Fibroblast of skin of left quadriceps (primary cell): Measurements from ENCODE around the gene DGUOK.
"Not testable (repeated sequence)": the region's sequence is repeated elsewhere in the genome, so short reads cannot be mapped to it uniquely, and the experiment has no call there.

Source experiments
- DNase-seq, 2 experiments: peaks; one replicate each; pipeline ENCODE4 v3.0.0-alpha.2; 2013; ENCODE audit warnings: low read depth in 2 of 2

Gene DGUOK

DNA sequence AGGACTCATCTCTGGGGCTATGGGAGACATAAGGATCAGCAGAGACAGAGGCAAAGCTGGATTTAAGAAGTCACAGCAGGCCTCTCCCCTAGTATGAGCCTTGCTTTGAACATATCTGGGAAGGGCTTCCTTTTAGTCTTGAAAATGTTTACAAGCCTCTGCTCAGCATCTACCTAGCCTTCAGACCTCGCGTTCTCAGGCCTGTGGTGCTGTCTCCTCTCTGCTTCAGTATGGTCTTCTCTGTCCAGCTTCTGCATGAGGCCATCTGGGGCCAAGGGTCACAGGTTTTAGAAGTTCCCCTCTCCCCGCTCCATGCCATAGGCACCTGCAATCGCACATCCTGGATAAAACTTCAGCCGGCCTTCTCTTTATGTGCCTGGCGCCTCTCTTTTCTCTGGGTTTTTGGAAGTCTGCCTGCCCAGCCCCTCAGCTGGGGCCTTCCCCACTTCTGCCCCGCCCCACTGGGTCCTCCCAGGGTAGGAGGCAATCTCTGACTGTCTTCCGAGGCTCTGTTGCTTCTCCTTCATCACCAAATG, 26.8 kb upstream of the DGUOK start:
- DNase-seq = no peak

DNA sequence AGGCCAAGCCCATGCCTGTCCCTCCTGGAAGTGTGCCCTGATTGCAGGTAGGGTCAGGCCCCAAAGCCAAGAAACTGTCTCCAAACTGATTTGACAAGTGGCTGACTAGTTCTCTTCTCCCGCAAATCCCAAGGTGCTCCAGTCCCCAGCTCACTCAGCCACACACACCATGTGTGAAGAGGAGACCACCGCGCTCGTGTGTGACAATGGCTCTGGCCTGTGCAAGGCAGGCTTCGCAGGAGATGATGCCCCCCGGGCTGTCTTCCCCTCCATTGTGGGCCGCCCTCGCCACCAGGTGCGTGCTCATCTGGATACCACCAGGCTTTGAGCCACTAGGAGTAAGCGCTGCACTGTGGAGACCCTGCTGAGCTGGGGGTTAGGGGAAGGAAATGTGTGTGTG, 25.5 kb upstream of the DGUOK start:
- DNase-seq = no peak

DNA sequence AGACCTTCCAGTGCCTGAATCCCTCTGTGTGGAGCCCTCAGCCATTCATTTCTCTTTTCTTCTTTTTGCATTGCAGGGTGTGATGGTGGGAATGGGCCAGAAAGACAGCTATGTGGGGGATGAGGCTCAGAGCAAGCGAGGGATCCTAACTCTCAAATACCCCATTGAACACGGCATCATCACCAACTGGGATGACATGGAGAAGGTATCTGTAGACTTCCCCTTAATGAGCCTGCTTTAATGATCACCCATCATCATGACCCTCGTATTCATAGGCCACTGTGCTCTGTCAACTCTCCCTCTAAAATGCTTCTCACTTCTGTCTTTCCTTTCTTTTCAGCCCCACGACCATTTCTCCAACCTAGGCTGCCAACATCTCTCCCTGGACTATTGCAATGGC, 24.4 kb upstream of the DGUOK start:
- DNase-seq = no peak

- no peak for DNase-seq
Measured at GRCh38 chr2:73903313-73903712, 23.4 kb upstream of the DGUOK start.

DNA sequence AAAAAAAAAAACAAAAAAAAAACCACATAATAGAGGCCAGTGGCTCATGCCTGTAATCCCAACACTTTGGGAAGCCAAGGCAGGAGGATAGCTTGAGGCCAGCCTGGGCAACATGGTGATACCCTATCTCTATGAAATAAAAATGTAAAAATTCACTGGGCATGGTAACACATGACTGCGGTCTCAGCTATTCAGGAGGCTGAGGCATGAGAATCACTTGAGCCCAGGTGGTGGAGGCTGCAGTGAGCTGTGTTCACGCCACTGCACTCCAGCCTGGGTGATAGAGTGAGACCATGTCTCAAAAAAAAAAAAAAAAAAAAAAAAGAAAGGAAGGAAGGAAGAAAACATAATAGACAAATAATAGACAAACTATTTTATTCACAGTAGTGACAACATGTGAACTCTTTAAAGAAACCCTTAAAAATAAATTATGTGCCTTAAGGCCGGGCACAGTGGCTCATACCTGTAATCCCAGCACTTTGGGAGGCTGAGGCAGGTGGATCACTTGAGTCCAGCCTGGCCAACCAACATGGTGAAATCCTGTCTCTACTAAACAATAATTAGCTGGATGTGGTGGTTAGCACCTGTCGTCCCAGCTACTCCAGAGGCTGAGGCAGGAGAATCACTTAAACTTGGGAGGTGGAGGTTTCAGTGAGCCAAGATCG, 22.6 kb upstream of the DGUOK start:
- not testable (repeated sequence) for DNase-seq

- DNase-seq = no peak
Measured at GRCh38 chr2:73904952-73905351, 21.7 kb upstream of the DGUOK start.

DNA sequence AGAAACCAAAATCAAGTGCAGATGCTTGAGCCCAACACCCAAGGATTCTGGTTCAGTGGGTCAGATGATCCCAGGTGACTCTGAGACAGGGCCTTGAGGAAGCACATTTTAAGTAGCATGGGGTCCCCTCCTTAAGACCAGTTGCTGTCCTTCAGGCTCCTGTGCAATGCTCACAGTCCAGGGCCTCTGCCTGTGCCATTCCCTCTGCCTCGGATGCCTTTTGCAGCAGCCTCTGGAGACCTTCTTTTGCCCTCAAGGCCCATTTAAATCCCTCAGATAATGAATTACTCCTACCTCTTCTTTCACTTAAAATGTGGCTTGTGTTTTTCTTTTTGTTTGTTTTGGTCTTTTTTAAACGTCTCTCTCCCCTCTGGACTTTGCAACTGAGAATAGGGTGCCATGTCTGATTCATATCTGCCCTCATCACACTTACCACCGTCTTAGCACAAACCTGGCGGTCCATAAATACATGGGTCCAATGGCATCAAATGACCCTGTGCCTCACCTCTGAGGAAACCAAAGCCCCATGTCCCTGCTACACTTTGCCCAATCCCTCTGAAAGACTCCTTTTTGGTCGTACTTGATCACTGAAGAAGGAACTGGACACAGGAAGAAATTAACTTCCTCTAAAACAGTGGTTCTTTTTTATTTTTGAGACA, 19.7 kb upstream of the DGUOK start:
- no peak for DNase-seq

GRCh38 chr2:73907840-73908452, 18.7 kb upstream of the DGUOK start:
- peak; percentile 21 to 24 for DNase-seq

DNA sequence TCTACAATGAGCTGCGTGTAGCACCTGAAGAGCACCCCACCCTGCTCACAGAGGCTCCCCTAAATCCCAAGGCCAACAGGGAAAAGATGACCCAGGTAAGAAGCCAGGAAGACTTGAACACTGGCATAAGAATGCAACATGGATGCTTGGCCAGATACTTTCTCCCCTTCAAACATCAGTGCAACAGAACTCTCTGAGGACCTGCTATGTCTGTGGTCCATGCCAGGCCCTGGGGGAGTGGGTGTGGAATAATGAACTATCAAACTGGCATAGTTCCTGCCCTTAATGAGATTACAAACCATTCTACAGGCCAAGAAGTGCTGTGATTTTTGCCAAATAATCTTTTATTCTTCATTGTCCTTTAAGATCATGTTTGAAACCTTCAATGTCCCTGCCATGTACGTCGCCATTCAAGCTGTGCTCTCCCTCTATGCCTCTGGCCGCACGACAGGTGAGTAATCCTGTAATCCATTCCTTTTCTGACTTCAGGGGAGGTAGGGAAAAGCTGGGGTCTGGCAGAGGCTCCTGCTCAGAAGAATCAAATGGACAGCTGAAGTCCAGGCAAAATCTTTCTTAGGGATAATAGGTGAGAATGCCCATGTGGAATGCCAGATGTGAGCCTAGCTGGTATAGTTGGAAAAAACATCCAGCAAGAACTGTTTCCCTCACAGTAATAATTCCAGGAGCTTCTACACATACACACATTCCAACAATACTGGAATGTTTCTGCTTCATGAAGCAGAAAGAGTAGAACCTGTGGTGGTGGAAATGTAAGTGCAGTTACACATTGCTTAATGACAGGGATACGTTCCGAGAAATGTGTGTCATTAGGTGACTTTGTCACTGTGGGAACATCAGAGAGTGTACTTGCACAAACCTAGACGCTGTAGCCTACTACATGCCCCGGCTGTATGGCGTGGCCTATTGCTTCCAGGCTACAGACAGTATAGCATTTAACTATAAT, 17.7 kb upstream of the DGUOK start:
- DNase-seq = no peak

- DNase-seq = no peak
Measured at GRCh38 chr2:73910873-73911547, 15.7 kb upstream of the DGUOK start.

DNA sequence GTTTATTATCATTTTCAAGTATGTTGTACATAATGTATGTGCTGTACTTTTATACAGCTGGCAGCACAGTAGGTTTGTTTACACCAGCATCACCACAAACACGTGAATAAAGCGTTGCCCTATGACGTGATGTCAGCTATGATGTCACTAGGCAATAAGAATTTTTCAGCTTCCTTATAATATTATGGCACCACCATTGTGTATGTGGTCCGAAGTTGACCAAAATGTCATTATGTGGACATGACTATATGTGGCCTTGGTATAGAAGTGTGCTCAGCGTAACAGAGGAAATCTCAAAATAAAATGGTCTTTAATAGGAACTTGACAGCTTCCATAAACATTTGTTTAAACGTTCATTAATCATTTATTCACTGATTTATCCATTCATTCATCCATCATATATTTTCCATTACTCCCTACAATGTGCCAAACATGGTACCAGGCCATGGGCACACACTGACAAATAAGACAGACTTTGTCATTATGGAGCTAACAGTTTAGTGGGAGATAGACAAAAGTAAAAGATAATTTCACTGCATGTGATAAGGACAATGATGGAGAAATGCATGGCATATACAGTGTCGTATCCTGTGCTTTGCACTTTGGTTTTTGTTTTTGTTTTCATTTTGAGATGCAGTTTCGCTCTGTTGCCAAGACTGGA, 15.0 kb upstream of the DGUOK start:
- DNase-seq = no peak

DNA sequence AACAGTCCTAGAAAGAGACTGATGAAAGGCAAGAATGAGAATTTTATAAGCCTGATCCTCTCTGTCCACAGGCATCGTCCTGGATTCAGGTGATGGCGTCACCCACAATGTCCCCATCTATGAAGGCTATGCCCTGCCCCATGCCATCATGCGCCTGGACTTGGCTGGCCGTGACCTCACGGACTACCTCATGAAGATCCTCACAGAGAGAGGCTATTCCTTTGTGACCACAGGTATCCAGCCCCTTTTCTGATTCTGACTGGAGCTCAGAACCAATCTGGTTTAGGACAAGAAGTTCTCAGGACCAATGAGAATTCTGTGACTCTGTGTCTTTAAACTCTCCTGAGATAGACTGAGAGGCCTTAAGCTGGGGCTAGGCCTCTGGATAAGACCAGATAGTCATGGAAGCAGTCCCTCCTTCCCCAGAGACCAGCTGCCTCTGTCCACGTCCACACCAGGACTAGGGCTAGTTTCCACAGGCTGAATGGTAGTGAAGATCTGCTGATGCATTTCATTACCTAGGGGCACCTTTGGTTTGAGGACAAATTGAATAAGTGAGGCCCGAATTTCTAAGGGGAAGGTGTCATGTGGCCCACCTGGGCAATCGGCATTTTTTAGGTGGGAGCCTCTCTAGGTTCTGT, 13.1 kb upstream of the DGUOK start:
- no peak for DNase-seq

DNA sequence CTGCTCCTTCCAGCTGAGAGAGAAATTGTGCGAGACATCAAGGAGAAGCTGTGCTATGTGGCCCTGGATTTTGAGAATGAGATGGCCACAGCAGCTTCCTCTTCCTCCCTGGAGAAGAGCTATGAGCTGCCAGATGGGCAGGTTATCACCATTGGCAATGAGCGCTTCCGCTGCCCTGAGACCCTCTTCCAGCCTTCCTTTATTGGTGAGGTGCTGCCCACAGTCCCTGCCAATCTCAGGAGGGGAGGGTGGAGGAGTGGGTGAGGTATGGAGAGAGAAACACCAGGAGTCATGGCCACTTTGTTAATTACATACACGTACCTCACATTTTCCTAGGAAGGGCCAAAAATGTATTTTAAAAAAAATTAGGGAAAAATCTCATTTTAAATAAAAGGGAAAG, 12.0 kb upstream of the DGUOK start:
- no peak for DNase-seq

- no peak for DNase-seq
Measured at GRCh38 chr2:73915437-73915993, 11.2 kb upstream of the DGUOK start.

GRCh38 chr2:73916666-73917065, 10.0 kb upstream of the DGUOK start:
- DNase-seq = no peak

- no peak for DNase-seq
Measured at GRCh38 chr2:73917296-73917695, 9.4 kb upstream of the DGUOK start.

DNA sequence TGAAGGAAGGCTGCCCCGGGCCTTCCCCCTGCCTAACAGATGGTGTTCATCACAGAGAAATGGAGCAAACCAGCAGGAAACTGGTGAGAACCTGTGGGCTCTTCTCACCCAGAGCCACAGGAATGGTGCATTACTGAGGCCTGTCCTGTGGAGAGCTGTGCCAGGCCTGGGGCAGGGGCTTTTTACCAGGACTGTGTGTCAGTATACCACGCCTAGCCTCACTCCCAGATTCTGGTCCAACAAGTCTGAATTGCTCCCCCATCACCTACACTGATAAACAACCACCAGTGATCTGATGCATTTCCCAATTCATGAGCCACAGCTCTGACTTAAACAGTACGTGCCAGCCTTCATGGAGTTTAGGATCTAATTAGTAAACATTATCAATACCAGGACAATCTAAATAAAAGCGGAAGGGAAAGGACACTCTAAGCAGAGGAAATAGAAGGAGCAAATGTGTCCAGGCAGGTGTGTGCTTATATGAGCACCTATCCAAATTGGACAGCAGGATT, 8.9 kb upstream of the DGUOK start:
- DNase-seq = no peak

- DNase-seq = no peak
Measured at GRCh38 chr2:73918856-73919255, 7.8 kb upstream of the DGUOK start.

DNA sequence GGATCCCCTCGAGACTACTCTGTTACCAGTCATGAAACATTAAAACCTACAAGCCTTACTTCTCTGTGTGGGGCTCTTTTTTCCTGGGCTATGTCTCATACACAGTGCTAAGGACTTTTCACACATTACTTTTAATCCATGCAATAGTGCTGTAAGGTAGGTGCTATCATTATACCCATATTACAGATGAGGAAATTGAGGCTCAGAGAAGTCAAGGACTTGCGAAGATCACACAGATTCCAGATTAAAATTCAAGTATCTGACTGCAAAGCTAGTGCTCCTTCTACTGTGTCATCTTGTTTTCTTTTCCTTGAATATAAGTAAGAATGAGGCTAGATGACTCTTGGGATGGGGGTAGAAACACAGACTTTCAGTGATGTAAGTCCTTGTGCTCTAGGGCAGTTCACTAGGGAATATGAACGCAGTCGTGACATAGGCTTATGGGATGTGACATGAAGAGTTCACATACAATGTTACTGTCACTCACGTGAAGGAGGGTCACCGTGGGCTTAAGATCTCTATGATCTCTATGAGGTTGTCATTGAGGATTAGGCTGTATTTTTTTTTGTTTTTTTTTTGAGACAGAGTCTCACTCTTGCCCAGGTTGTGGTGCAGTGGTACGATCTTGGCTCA, 7.0 kb upstream of the DGUOK start:
- no peak for DNase-seq
